Ishikawa (cell line): ENCODE results near the gene MAEA.

Experiments
- CEBPB ChIP-seq: IDR thresholded peaks from 2 replicates; pipeline ENCODE4 v1.6.1; 2012
- CREB1 ChIP-seq: IDR thresholded peaks from 2 replicates; pipeline ENCODE4 v1.6.1; 2012; ENCODE audit warnings: low read depth
- EP300 ChIP-seq: IDR thresholded peaks from 2 replicates; pipeline ENCODE4 v1.6.1; 2012; ENCODE audit warnings: borderline replicate concordance
- FOXM1 ChIP-seq: IDR thresholded peaks from 2 replicates; pipeline ENCODE4 v1.6.1; 2012; ENCODE audit warnings: low read depth, borderline replicate concordance
- RAD21 ChIP-seq: IDR thresholded peaks from 2 replicates; pipeline ENCODE4 v1.6.1; 2012; ENCODE audit warnings: low read depth
- REST ChIP-seq: IDR thresholded peaks from 2 replicates; pipeline ENCODE4 v1.6.1; 2012; ENCODE audit warnings: low read depth, mild to moderate bottlenecking
- TAF1 ChIP-seq: IDR thresholded peaks from 2 replicates; pipeline ENCODE4 v1.6.1; 2012; ENCODE audit warnings: low read depth, mild to moderate bottlenecking
- TCF12 ChIP-seq: IDR thresholded peaks from 2 replicates; pipeline ENCODE4 v1.6.1; 2012; ENCODE audit warnings: low read depth
- YY1 ChIP-seq: IDR thresholded peaks from 2 replicates; pipeline ENCODE4 v1.6.1; 2012; ENCODE audit warnings: low read depth

GRCh38 chr4:1331591-1332353, 42.1 kb downstream of the MAEA start:
- TF ChIP-seq EP300 (no peak), FOXM1 (no peak), REST (no peak), TAF1 (no peak), CEBPB (no peak), CREB1 (no peak), YY1 (no peak), RAD21 (no peak), TCF12 (no peak)
